A549 (cell line): ENCODE results near the gene DNAJC10. TPM values are rescaled to one million over a fixed set of nuclear protein-coding genes. Genes with fewer than 3 reads are reported as not detected.

Experiments
- ATAC-seq, 2 experiments: fragments of 200-7000 bp in 1 of 2; fragments of >200 bp in 1 of 2; cut with Nextera tagmentation in 1 of 2; cut with Tn5 transposase in 1 of 2; 3 replicates each; pipeline versions ENCODE4 v1.8.0 to v1.9.1; 2018 to 2020; ENCODE audit warnings: mild to moderate bottlenecking in 1 of 2, moderate library complexity in 1 of 2
- CTCF ChIA-PET: fragments of 300-600 bp; sonication (Branson Sonifier 250); formaldehyde crosslinking; extraction: SDS; loops from one replicate; lab custom pipeline; 2021; ENCODE audit warnings: antibody characterized with exemption, inconsistent platforms; lab: Yijun Ruan, JAX
- POLR2A ChIA-PET: fragments of 350-600 bp; formaldehyde crosslinking; extraction: SDS; loops from one replicate; lab custom pipeline; 2021; ENCODE audit warnings: antibody characterized with exemption, inconsistent platforms; lab: Yijun Ruan, JAX
- DNase-seq, 2 experiments: peaks; one replicate each; pipeline versions ENCODE4 v3.0.0 to v3.0.0-alpha.2; 2011 to 2016; ENCODE audit warnings: low read depth in 1 of 2, low spot score in 1 of 2
- FAIRE-seq: peaks from 2 replicates; lab custom pipeline; 2011; peaks lifted over from hg19 to GRCh38; lab: Jason Lieb, UNC
- H3K27ac ChIP-seq, 2 experiments: fragments of >200 bp; sonication (Bioruptor Twin); formaldehyde crosslinking; 3 replicates each; pipeline ENCODE4 v1.5.1; 2016 to 2017
- H3K4me1 ChIP-seq: fragments of >200 bp; sonication (Bioruptor Twin); formaldehyde crosslinking; 3 replicates; pipeline ENCODE4 v1.6.1; 2016
- H3K4me2 ChIP-seq: fragments of >200 bp; sonication (Bioruptor Twin); formaldehyde crosslinking; 3 replicates; pipeline ENCODE4 v1.6.1; 2016
- H3K4me3 ChIP-seq: fragments of >200 bp; sonication (Bioruptor Twin); formaldehyde crosslinking; 3 replicates; pipeline ENCODE4 v1.5.1; 2016
- H3K9me3 ChIP-seq: fragments of >200 bp; sonication (Bioruptor Twin); formaldehyde crosslinking; 3 replicates; pipeline ENCODE4 v1.6.1; 2016
- BHLHE40 ChIP-seq: IDR thresholded peaks from 2 replicates; pipeline ENCODE4 v1.6.1; 2012; ENCODE audit warnings: low read depth, low read length, inconsistent platforms
- CBX2 ChIP-seq: fragments of 200-600 bp; sonication (generic); IDR thresholded peaks from 2 replicates; pipeline ENCODE4 v1.6.1; 2016; ENCODE audit warnings: low read depth, mild to moderate bottlenecking, borderline replicate concordance
- EHF ChIP-seq: fragments of 250-450 bp; sonication (Bioruptor Pico); IDR thresholded peaks from 2 replicates; pipeline ENCODE4 v1.5.0; 2020; ENCODE audit warnings: mild to moderate bottlenecking
- EP300 ChIP-seq, 2 experiments: fragments of >200 bp; sonication (Bioruptor Twin); formaldehyde crosslinking; IDR thresholded peaks; 2 replicates in 1 of 2; 3 replicates in 1 of 2; pipeline ENCODE4 v1.6.1; 2016 to 2017
- FOSL2 ChIP-seq, 2 experiments: fragments of 450-650 bp in 1 of 2; fragments of >200 bp in 1 of 2; sonication (Bioruptor Twin) in 1 of 2; formaldehyde crosslinking; IDR thresholded peaks; 2 replicates each; pipeline versions ENCODE4 v1.5.0 to v1.6.1; 2016 to 2020; ENCODE audit warnings: mild to moderate bottlenecking in 1 of 2, moderate library complexity in 1 of 2
- FOXS1 ChIP-seq: fragments of 250-450 bp; sonication (Bioruptor Pico); IDR thresholded peaks from 2 replicates; pipeline ENCODE4 v1.5.0; 2020; ENCODE audit warnings: mild to moderate bottlenecking, moderate library complexity
- GATA3 ChIP-seq: IDR thresholded peaks from 2 replicates; pipeline ENCODE4 v1.6.1; 2012; ENCODE audit warnings: borderline replicate concordance
- HDAC2 ChIP-seq: fragments of 200-600 bp; sonication (generic); IDR thresholded peaks from 2 replicates; pipeline ENCODE4 v1.6.1; 2016
- HOXA7 ChIP-seq: fragments of 250-450 bp; sonication (Bioruptor Pico); IDR thresholded peaks from 2 replicates; pipeline ENCODE4 v1.5.0; 2020; ENCODE audit warnings: mild to moderate bottlenecking, moderate library complexity
- MYC ChIP-seq: IDR thresholded peaks from 2 replicates; pipeline ENCODE4 v1.6.1; 2012; ENCODE audit warnings: mild to moderate bottlenecking, inconsistent platforms, low read length, improper control_type of control experiment, borderline replicate concordance
- RAD21 ChIP-seq, 2 experiments: fragments of >200 bp in 1 of 2; sonication (Bioruptor Twin) in 1 of 2; formaldehyde crosslinking in 1 of 2; IDR thresholded peaks in 1 of 2; conservative IDR thresholded peaks in 1 of 2; 2 replicates in 1 of 2; 3 replicates in 1 of 2; pipeline ENCODE4 v1.6.1; 2012 to 2018; ENCODE audit warnings: inconsistent platforms in 1 of 2
- TFCP2L1 ChIP-seq: fragments of 250-450 bp; sonication (Bioruptor Pico); IDR thresholded peaks from 2 replicates; pipeline ENCODE4 v1.5.0; 2021; ENCODE audit warnings: mild to moderate bottlenecking
- ZFP36 ChIP-seq: fragments of 450-650 bp; IDR thresholded peaks from 2 replicates; pipeline ENCODE4 v1.6.1; 2014; ENCODE audit warnings: borderline replicate concordance; ENCODE audit not compliant: partially characterized antibody
- WGBS: methylation state at CpG from one replicate; pipeline ENCODE4 v1.1.6; 2017; ENCODE audit errors: missing lambda C conversion rate; 5-methylcytosine and 5-hydroxymethylcytosine counted together
- polyA plus RNA-seq, 4 experiments: library from polyadenylated mRNA; depleted of rRNA in 3 of 4; stranded (reverse); fragments of >200 nt; fragmentation: RNase III in 1 of 4; extraction: RNeasy Plus Mini Kit Qiagen cat#74134 plus additional on column Dnase treatment in 1 of 4; gene quantifications; 2 replicates in 3 of 4; 3 replicates in 1 of 4; pipeline ENCODE4 v1.2.3, GENCODE V29; 2011 to 2017
- TF ChIP-seq, protein P1 (sequence below): fragments of 450-650 bp; IDR thresholded peaks from 2 replicates; pipeline ENCODE4 v1.6.1; 2014; ENCODE audit warnings: antibody characterized with exemption
- TF ChIP-seq, protein P2 (sequence below): fragments of >200 bp; sonication (Bioruptor Twin); formaldehyde crosslinking; IDR thresholded peaks from 3 replicates; pipeline ENCODE4 v1.5.1; 2016
- TF ChIP-seq, protein P3 (sequence below): fragments of 250-450 bp; sonication (Bioruptor Pico); IDR thresholded peaks from 2 replicates; pipeline ENCODE4 v1.5.0; 2020; ENCODE audit warnings: low read depth, mild to moderate bottlenecking, moderate library complexity
- TF ChIP-seq, protein P4 (sequence below): fragments of 200-600 bp; sonication (generic); IDR thresholded peaks from 2 replicates; pipeline ENCODE4 v1.6.1; 2016; ENCODE audit warnings: antibody characterized with exemption, mild to moderate bottlenecking, moderate library complexity
- TF ChIP-seq, protein P5 (sequence below): fragments of >200 bp; sonication (Bioruptor Twin); formaldehyde crosslinking; IDR thresholded peaks from 3 replicates; pipeline ENCODE4 v1.6.1; 2016

The DNAJC10 gene
- polyA plus RNA-seq, 2 of the 4 experiments (the other 2 are of a cell fraction), result 64.1 to 126 TPM

DNA sequence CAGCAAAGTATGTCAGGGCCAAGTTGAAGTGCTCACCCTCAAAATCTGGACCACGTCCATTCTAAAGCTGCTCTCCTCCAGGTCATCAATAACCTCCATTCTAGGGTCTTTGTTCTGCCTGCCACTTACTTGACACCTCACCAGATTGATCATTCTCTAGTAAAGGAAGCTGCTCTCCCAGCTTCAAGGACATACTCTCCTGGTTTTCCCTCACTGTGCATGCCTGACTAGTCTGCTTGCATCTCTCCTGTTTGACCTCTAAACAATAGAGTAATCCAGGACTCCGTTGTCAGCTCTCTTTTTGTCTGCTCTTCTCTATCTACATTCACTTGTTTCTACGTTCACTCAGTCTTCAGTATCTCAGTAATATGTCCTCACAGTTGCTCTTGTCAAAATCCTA lies 91.3 kb downstream of the DNAJC10 start:
- ATAC-seq, result no peak
- CTCF ChIA-PET, result no interaction called here
- no peak overlapping the region for H3K4me2 ChIP-seq
- H3K4me3 ChIP-seq, result no peak overlapping the region
- TF ChIP-seq HOXA7 (CRISPR knock-in tag), result no peak
- no peak for TF ChIP-seq TFCP2L1 (CRISPR knock-in tag)
- TF ChIP-seq FOXS1 (CRISPR knock-in tag), result no peak
- no peak for TF ChIP-seq MYC
- TF ChIP-seq, protein P1, sequence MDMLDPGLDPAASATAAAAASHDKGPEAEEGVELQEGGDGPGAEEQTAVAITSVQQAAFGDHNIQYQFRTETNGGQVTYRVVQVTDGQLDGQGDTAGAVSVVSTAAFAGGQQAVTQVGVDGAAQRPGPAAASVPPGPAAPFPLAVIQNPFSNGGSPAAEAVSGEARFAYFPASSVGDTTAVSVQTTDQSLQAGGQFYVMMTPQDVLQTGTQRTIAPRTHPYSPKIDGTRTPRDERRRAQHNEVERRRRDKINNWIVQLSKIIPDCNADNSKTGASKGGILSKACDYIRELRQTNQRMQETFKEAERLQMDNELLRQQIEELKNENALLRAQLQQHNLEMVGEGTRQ, result no peak
- TF ChIP-seq HDAC2, result no peak
- TF ChIP-seq GATA3, result no peak
- TF ChIP-seq RAD21 (conservative IDR thresholded peaks at IDR 0.05 in 1 of 2, IDR thresholded peaks at IDR 0.05 in 1 of 2), result no peak
- no peak for TF ChIP-seq EP300 (IDR thresholded peaks at IDR 0.05)
- no peak for TF ChIP-seq FOSL2 (IDR thresholded peaks at IDR 0.05)
- TF ChIP-seq FOSL2 (CRISPR knock-in tag; IDR thresholded peaks at IDR 0.05), result no peak
- TF ChIP-seq, all 56 proteins: peak for 0
- no peaks in the 10 kb centered on the region for H3K9me3 ChIP-seq
- no peaks in the 10 kb centered on the region for H3K4me1 ChIP-seq
- FAIRE-seq (no peak), DNase-seq (no peak)
- POLR2A ChIA-PET, result no interaction called here
- WGBS, result 43% methylated on average over 3 of the region's 3 CpGs
- no peak overlapping the region for H3K27ac ChIP-seq

DNA sequence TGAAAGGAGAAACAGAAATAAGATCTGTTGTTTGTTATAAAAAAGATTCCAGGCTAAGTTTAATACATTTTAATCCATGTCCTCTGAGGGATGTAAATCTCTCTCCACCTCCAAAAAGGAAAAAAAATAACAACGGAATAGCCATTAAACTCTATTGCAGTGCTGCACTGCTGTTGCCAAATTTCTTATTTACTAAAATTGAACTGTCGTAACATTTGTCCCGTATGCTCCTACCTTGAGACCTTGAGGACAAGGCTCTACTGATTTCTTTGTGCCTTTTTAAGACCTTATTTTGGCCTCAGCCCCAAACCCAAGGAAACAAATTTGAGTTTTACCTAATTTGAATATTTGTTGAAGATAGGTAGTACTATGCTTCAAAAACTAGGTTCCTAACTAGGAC lies 94.0 kb downstream of the DNAJC10 start:
- Histone ChIP-seq H3K4me1 (no peaks in the 10 kb centered on the region), H3K9me3 (no peaks in the 10 kb centered on the region), H3K27ac (no peak overlapping the region), H3K4me2 (no peak overlapping the region)
- POLR2A ChIA-PET, result no interaction called here
- no peak for DNase-seq
- TF ChIP-seq, protein P2, sequence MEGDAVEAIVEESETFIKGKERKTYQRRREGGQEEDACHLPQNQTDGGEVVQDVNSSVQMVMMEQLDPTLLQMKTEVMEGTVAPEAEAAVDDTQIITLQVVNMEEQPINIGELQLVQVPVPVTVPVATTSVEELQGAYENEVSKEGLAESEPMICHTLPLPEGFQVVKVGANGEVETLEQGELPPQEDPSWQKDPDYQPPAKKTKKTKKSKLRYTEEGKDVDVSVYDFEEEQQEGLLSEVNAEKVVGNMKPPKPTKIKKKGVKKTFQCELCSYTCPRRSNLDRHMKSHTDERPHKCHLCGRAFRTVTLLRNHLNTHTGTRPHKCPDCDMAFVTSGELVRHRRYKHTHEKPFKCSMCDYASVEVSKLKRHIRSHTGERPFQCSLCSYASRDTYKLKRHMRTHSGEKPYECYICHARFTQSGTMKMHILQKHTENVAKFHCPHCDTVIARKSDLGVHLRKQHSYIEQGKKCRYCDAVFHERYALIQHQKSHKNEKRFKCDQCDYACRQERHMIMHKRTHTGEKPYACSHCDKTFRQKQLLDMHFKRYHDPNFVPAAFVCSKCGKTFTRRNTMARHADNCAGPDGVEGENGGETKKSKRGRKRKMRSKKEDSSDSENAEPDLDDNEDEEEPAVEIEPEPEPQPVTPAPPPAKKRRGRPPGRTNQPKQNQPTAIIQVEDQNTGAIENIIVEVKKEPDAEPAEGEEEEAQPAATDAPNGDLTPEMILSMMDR, result no peak
- TF ChIP-seq EHF (CRISPR knock-in tag) (no peak), ZFP36 (no peak), TFCP2L1 (CRISPR knock-in tag) (no peak), CBX2 (no peak), BHLHE40 (no peak)
- TF ChIP-seq, protein P3, sequence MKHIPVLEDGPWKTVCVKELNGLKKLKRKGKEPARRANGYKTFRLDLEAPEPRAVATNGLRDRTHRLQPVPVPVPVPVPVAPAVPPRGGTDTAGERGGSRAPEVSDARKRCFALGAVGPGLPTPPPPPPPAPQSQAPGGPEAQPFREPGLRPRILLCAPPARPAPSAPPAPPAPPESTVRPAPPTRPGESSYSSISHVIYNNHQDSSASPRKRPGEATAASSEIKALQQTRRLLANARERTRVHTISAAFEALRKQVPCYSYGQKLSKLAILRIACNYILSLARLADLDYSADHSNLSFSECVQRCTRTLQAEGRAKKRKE (CRISPR knock-in tag), result no peak
- TF ChIP-seq, protein P4, sequence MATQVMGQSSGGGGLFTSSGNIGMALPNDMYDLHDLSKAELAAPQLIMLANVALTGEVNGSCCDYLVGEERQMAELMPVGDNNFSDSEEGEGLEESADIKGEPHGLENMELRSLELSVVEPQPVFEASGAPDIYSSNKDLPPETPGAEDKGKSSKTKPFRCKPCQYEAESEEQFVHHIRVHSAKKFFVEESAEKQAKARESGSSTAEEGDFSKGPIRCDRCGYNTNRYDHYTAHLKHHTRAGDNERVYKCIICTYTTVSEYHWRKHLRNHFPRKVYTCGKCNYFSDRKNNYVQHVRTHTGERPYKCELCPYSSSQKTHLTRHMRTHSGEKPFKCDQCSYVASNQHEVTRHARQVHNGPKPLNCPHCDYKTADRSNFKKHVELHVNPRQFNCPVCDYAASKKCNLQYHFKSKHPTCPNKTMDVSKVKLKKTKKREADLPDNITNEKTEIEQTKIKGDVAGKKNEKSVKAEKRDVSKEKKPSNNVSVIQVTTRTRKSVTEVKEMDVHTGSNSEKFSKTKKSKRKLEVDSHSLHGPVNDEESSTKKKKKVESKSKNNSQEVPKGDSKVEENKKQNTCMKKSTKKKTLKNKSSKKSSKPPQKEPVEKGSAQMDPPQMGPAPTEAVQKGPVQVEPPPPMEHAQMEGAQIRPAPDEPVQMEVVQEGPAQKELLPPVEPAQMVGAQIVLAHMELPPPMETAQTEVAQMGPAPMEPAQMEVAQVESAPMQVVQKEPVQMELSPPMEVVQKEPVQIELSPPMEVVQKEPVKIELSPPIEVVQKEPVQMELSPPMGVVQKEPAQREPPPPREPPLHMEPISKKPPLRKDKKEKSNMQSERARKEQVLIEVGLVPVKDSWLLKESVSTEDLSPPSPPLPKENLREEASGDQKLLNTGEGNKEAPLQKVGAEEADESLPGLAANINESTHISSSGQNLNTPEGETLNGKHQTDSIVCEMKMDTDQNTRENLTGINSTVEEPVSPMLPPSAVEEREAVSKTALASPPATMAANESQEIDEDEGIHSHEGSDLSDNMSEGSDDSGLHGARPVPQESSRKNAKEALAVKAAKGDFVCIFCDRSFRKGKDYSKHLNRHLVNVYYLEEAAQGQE, result no peak
- TF ChIP-seq, protein P5, sequence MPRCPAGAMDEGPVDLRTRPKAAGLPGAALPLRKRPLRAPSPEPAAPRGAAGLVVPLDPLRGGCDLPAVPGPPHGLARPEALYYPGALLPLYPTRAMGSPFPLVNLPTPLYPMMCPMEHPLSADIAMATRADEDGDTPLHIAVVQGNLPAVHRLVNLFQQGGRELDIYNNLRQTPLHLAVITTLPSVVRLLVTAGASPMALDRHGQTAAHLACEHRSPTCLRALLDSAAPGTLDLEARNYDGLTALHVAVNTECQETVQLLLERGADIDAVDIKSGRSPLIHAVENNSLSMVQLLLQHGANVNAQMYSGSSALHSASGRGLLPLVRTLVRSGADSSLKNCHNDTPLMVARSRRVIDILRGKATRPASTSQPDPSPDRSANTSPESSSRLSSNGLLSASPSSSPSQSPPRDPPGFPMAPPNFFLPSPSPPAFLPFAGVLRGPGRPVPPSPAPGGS, result no peak
- TF ChIP-seq, all 56 proteins: peak for 0
- 68% methylated on average over 3 of the region's 3 CpGs for WGBS
- H3K4me3 ChIP-seq, result no peak overlapping the region
- no peak for FAIRE-seq
- no peak for ATAC-seq
- CTCF ChIA-PET, result no interaction called here
